ENCODE data around the gene SLC12A3. TPM values are rescaled to one million over a fixed set of nuclear protein-coding genes. Genes with fewer than 3 reads are reported as not detected.

SLC12A3 gene
- total and polyA plus RNA-seq, 2 of the 4 experiments (the other 2 are of a cell fraction): not detected

DNA sequence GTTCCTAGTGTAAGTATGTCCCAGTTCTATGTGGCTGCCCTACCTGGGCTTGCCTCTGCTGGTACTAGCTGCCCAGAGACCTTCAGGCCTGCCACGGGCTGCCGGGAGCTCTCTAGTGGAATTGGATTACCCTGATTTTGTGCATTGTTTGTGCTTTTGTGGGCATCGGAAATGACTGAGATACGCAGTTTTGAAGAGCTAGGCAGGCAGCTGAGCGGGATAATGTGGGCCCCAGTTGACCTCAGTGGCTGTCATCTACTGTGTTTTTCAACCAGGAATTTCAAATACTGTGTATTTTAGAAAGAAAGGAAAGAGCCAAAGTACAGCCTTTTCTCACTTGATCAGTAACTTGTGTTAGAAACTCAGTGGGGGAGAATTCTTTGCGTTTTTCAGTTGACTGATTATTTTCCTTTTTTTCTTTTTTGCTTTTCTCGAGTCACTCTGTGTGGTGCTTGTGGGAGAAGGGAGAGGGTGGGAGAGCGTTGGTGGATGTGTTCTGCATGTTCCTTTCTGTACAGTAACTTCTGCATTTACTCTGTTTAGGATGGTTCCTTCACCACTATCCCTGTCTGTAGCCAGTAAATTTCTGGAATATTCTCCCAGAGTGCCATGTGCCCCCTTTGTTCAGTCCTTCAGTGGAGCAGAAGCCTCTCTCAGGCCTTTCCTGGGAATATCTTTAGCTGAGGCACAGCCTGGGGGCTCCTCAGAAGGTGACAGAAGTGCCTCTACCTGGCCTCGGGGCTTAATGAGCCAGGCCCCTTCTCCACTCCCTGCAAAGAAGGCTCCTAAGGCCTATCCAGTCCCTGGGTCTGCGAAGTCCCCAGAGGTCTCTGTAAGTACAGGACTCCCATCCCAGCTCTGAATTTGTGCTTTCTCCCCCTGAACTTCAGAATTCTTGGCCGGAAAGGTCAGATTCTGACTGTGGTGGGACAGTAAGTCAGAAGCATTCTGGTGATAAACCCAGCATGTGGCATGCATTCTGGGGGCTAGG, 15.0 kb upstream of the SLC12A3 start (continued):
- TF ChIP-seq NFE2L2 (IDR thresholded peaks at IDR 0.05; ENCODE audit: low read depth, low read length) (no peak), CHD1 (IDR thresholded peaks at IDR 0.05; ENCODE audit: low read depth, low read length) (no peak), RAD21 (IDR thresholded peaks at IDR 0.05; ENCODE audit: low read length) (no peak)
